Measurements from ENCODE around the gene RBP3. TPM values are rescaled to one million over a fixed set of nuclear protein-coding genes. Genes with fewer than 3 reads are reported as not detected.

RBP3 gene
- total and polyA plus RNA-seq, 2 of the 4 experiments (the other 2 are of a cell fraction), result not detected

- no peak overlapping the region for H3K14ac ChIP-seq (replicated peaks; ENCODE audit: low read depth, low read length)
- intact Hi-C loops (cut with micrococcal nuclease) (no loop called here), in situ Hi-C loops (cut with MboI; ENCODE audit: low sequenced_read_pairs) (no loop called here), dilution Hi-C loops (cut with HindIII; ENCODE audit: low sequenced_read_pairs, unreplicated experiment) (no loop called here)
- H3K27me3 ChIP-seq (ENCODE audit: control insufficient read depth, insufficient read depth, low read length), result peaks cover 38% of the 10 kb centered on the region
- no peak overlapping the region for H3K56ac ChIP-seq (ENCODE audit: extremely low read depth, insufficient read depth, low read length)
- H2BK5ac ChIP-seq (ENCODE audit: low read depth, low read length, poor library complexity, severe bottlenecking), result no peak overlapping the region
- no peak overlapping the region for H2BK15ac ChIP-seq (ENCODE audit: low read depth, low read length)
- H3K4me3 ChIP-seq (ENCODE audit: insufficient read depth, low read depth, low read length), result no peak overlapping the region
- H3K18ac ChIP-seq (ENCODE audit: low read depth, low read length), result no peak overlapping the region
- no peak overlapping the region for H3K9ac ChIP-seq (ENCODE audit: low read depth, low read length)
- ATAC-seq (ENCODE audit: low read depth), result no peak
- no peak overlapping the region for H2AK9ac ChIP-seq (replicated peaks; ENCODE audit: low read depth, low read length, poor library complexity)
- H3K4ac ChIP-seq (ENCODE audit: low read depth, low read length), result no peak overlapping the region
- no peak overlapping the region for H3K23ac ChIP-seq (ENCODE audit: low read depth, low read length)
- H4K91ac ChIP-seq (ENCODE audit: insufficient read depth, low read depth, low read length), result no peak overlapping the region
- no CpG with 5 or more reads among the region's 3 CpGs for WGBS, 2 experiments (ENCODE audit: extremely low coverage in 2 of 2, insufficient read length in 1 of 2)
- H3K27ac ChIP-seq (ENCODE audit: insufficient read depth, low read length), result no peak overlapping the region
- no peak for DNase-seq
- no peaks in the 10 kb centered on the region; the same call in 1 of the 2 replicates for H3K9me1 ChIP-seq (ENCODE audit: insufficient read depth, low read length)
- no peaks in the 10 kb centered on the region for H4K20me1 ChIP-seq (ENCODE audit: insufficient read depth, low read length)
- no peaks in the 10 kb centered on the region for H3K36me3 ChIP-seq (ENCODE audit: control insufficient read depth, insufficient read depth, low read length)
- no peaks in the 10 kb centered on the region for H3K9me3 ChIP-seq (ENCODE audit: control insufficient read depth, insufficient read depth, low read length)
- H2BK20ac ChIP-seq (ENCODE audit: low read depth, low read length), result no peak overlapping the region
- POLR2A ChIA-PET (ENCODE audit: unreplicated experiment), result no interaction called here
- H2BK120ac ChIP-seq (ENCODE audit: low read depth, low read length), result no peak overlapping the region
- no peak overlapping the region for H2AFZ ChIP-seq (replicated peaks; ENCODE audit: low read length, poor library complexity)
- H4K5ac ChIP-seq (ENCODE audit: low read depth, low read length), result no peak overlapping the region
- H3K4me2 ChIP-seq (ENCODE audit: low read depth, low read length), result no peak overlapping the region
- TF ChIP-seq, protein P1, sequence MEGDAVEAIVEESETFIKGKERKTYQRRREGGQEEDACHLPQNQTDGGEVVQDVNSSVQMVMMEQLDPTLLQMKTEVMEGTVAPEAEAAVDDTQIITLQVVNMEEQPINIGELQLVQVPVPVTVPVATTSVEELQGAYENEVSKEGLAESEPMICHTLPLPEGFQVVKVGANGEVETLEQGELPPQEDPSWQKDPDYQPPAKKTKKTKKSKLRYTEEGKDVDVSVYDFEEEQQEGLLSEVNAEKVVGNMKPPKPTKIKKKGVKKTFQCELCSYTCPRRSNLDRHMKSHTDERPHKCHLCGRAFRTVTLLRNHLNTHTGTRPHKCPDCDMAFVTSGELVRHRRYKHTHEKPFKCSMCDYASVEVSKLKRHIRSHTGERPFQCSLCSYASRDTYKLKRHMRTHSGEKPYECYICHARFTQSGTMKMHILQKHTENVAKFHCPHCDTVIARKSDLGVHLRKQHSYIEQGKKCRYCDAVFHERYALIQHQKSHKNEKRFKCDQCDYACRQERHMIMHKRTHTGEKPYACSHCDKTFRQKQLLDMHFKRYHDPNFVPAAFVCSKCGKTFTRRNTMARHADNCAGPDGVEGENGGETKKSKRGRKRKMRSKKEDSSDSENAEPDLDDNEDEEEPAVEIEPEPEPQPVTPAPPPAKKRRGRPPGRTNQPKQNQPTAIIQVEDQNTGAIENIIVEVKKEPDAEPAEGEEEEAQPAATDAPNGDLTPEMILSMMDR (conservative IDR thresholded peaks at IDR 0.05; ENCODE audit: low read depth, low read length), result no peak
- TF ChIP-seq RCOR1 (IDR thresholded peaks at IDR 0.05; ENCODE audit: insufficient replicate concordance, low read length), result no peak
- TF ChIP-seq NFE2L2 (IDR thresholded peaks at IDR 0.05; ENCODE audit: low read depth, low read length), result no peak
- TF ChIP-seq FOS (IDR thresholded peaks at IDR 0.05; ENCODE audit: low read depth, low read length), result no peak
- TF ChIP-seq POLR2A (IDR thresholded peaks at IDR 0.05; ENCODE audit: low read depth, low read length), result no peak
- no peak for TF ChIP-seq MXI1 (IDR thresholded peaks at IDR 0.05; ENCODE audit: borderline replicate concordance, low read depth, low read length)
- TF ChIP-seq MAFK (IDR thresholded peaks at IDR 0.05; ENCODE audit: low read depth, low read length), result no peak
- no peak overlapping the region for H4K8ac ChIP-seq (ENCODE audit: low read depth in 2 of 2, low read length in 2 of 2)
- no peak overlapping the region for H2AK5ac ChIP-seq (ENCODE audit: low read depth, low read length)
- no TSS peak for BruUV-seq (replicated peaks)
- no peaks in the 10 kb centered on the region for H3K79me1 ChIP-seq (ENCODE audit: low read depth in 1 of 2, low read length in 2 of 2)
- CTCF ChIA-PET, result interaction anchor here (1.3 to 1.5 kb wide), 2 partner anchors 9 to 11 kb away, joined by 3 to 4 read pairs; no protein-coding TSS in a partner anchor
- H3K4me1 ChIP-seq (ENCODE audit: control insufficient read depth, insufficient read depth, low read length), result no peaks in the 10 kb centered on the region
Observed at GRCh38 chr10:47363781-47364180, 15.6 kb downstream of the RBP3 start.

All from IMR-90 (cell line).